Memory B cell (primary cell): Measurements from ENCODE around the gene PRKAG2.
A peak's percentile ranks its signal among the peaks of the same experiment; 100 is the strongest.

Experiments used
- ATAC-seq: fragments of 150-1000 bp; cut with Tn5 transposase; 2 replicates; pipeline ENCODE4 v1.10.0; 2021; ENCODE audit warnings: low read depth, mild to moderate bottlenecking, moderate library complexity
- DNase-seq, 2 donors: peaks; one replicate each; pipeline ENCODE4 v3.0.0; 2022; ENCODE audit warnings: low spot score in 2 of 2
- H3K27ac Mint-ChIP-seq: one replicate; pipeline ENCODE4 v1.8.0; 2022; ENCODE audit warnings: mild to moderate bottlenecking, moderate library complexity, mixed read lengths
- H3K27me3 Mint-ChIP-seq: one replicate; pipeline ENCODE4 v1.8.0; 2022; ENCODE audit warnings: mixed read lengths
- H3K36me3 Mint-ChIP-seq: one replicate; pipeline ENCODE4 v1.8.0; 2022; ENCODE audit warnings: mild to moderate bottlenecking, mixed read lengths
- H3K4me1 Mint-ChIP-seq: one replicate; pipeline ENCODE4 v1.8.0; 2022; ENCODE audit warnings: mixed read lengths
- H3K4me3 Mint-ChIP-seq: one replicate; pipeline ENCODE4 v1.8.0; 2022; ENCODE audit warnings: mild to moderate bottlenecking, moderate library complexity, mixed read lengths
- H3K9me3 Mint-ChIP-seq: one replicate; pipeline ENCODE4 v1.8.0; 2022; ENCODE audit warnings: mixed read lengths

PRKAG2 gene

DNA sequence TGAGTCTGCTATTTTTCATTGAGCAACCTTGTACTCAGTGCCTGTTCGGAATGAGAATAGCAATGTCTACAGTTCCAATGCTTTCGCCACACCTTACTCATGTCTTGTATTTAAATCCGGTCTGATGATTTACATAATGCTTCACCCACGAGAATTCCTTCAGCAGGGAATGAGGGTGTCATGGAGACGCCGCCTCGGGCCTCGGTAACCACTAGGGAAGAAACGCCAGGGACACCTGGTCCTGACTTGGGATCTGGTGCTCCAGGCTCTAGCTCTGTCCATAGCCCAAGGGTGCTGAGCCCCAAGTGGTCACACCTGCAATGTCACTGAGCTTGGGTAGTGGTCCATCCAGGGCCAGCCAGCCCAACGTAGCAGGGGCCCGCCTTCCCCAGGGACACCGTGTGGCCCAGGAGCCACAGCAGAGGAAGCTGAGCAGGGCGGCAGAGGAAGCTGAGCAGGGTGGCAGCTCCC is 37.4 kb downstream of the PRKAG2 start:
- H3K36me3 Mint-ChIP-seq: no peaks in the 10 kb centered on the region
- peak overlapping the region; percentile 89 for H3K27ac Mint-ChIP-seq
- H3K4me1 Mint-ChIP-seq: peaks cover 19% of the 10 kb centered on the region
- ATAC-seq (peak; percentile 14), DNase-seq (no peak)
- H3K4me3 Mint-ChIP-seq: peak overlapping the region; percentile 80
- no peaks in the 10 kb centered on the region for H3K9me3 Mint-ChIP-seq
- no peaks in the 10 kb centered on the region for H3K27me3 Mint-ChIP-seq

DNA sequence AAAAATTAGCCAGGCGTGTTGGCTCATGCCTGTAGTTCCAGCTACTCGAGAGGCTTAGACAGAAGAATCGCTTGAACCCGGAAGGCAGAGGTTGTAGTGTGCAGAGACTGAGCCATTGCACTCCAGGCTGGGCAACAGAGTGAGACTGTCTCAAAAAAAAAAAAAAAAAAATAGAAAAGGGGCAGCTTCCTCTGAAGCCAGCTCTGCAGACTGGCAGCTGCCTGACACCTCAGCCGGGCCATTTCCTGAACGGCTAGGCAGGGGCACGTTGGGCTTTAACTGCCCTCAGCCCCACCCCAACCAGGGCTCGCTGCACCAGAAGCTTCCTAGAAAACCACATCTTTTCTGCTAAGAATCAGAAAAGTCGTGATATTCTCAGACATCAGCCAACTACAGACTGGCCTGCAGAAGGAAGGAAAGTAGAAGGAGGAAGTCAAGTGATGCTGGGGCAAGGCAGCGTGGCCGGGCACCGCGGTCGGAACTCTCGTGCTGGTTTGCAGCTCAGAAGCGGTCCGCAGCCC is 38.0 kb downstream of the PRKAG2 start:
- H3K4me1 Mint-ChIP-seq: peaks cover 19% of the 10 kb centered on the region
- H3K4me3 Mint-ChIP-seq: peak overlapping the region; percentile 80
- peak; percentile 85 for ATAC-seq
- H3K27me3 Mint-ChIP-seq: no peaks in the 10 kb centered on the region
- H3K36me3 Mint-ChIP-seq: no peaks in the 10 kb centered on the region
- peak overlapping the region; percentile 89 for H3K27ac Mint-ChIP-seq
- H3K9me3 Mint-ChIP-seq: no peaks in the 10 kb centered on the region
- peak; percentile 56 to 67 for DNase-seq

DNA sequence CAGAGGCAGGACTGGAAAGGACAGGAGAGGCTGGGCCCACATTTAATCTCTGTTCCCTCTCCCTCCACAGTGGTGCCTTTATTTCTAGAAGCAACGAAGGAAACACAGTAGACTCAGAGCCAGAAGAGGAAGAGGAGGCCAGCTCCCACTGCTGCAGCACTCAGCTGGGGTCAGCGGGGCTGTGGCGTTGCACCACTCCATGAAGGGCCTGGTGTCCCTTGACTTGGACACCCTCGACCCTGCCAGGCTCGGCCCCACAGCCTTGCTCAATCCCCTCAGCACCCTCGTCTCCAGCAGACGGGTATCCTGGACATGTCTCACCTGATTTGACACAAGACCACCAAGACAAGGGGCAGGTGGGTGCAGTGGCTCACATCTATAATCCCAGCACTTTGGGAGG is 38.8 kb downstream of the PRKAG2 start:
- Mint-ChIP-seq H3K4me1 (peaks cover 21% of the 10 kb centered on the region), H3K4me3 (peak overlapping the region; percentile 80)
- no peak for ATAC-seq

DNA sequence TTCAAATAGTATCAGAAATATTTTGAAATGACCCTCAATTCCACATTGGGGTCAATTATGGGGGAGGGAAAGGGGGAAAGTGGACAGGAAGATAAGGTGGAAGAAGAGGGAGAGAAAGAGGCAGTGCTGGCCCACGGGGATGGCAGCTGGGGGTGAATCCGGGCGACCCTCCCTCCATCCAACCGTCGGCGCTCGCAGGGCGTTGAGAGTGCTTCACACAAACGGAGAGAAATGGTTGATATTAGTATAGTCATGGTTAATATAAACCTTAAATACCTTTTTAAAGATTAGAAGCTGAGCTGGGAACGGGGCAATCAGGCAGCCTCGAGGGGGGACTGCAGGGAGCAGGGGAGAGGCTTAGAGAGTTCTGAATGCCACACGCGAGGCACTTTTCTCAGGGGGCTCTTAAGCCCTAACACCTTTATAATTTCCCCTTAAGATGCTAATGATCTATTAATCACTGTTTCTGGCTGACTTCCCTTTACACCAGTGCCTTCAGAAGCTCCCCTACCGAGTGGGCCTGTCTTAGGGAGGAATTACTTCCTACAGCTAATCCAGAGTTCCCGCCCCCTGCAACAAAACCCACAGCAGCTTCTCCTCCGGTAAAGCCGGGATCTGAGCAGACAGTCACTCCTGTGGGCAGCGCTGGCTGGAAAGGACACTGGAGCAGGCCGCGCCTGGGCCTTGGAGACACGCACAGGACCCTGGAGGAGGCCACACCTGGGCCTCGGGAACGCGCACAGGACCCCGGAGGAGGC is 39.5 kb downstream of the PRKAG2 start:
- peak overlapping the region; percentile 15 for H3K4me3 Mint-ChIP-seq

More for the DNA sequence above, 38.8 kb downstream of the PRKAG2 start:
- Mint-ChIP-seq H3K36me3 (peaks cover 2% of the 10 kb centered on the region), H3K9me3 (no peaks in the 10 kb centered on the region), H3K27ac (peak overlapping the region; percentile 89), H3K27me3 (no peaks in the 10 kb centered on the region)
- no peak for DNase-seq

DNA sequence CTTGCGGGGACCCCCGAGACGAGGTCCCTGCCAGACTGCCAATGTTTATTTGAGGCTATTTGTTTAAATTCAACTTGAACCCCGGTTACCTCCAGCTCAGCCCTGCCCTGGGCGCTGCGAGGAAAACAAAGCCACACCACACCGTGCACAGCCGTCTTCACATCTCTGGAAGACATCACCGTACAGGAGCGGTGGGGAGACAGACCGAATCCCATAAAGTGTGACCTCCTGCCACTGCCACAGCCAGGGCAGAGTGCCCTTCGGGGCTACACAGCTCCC is 40.0 kb downstream of the PRKAG2 start:
- peaks cover 23% of the 10 kb centered on the region for H3K4me1 Mint-ChIP-seq
- H3K36me3 Mint-ChIP-seq: peaks cover 6% of the 10 kb centered on the region
- no peak for ATAC-seq
- H3K4me3 Mint-ChIP-seq: no peak overlapping the region
- peak overlapping the region; percentile 89 for H3K27ac Mint-ChIP-seq
- no peaks in the 10 kb centered on the region for H3K9me3 Mint-ChIP-seq
- no peak for DNase-seq
- H3K27me3 Mint-ChIP-seq: no peaks in the 10 kb centered on the region

More for the DNA sequence above, 39.5 kb downstream of the PRKAG2 start:
- ATAC-seq: no peak
- peak overlapping the region; percentile 89 for H3K27ac Mint-ChIP-seq
- peaks cover 6% of the 10 kb centered on the region for H3K36me3 Mint-ChIP-seq
- no peaks in the 10 kb centered on the region for H3K27me3 Mint-ChIP-seq
- H3K4me1 Mint-ChIP-seq: peaks cover 23% of the 10 kb centered on the region
- no peak for DNase-seq
- H3K9me3 Mint-ChIP-seq: no peaks in the 10 kb centered on the region

DNA sequence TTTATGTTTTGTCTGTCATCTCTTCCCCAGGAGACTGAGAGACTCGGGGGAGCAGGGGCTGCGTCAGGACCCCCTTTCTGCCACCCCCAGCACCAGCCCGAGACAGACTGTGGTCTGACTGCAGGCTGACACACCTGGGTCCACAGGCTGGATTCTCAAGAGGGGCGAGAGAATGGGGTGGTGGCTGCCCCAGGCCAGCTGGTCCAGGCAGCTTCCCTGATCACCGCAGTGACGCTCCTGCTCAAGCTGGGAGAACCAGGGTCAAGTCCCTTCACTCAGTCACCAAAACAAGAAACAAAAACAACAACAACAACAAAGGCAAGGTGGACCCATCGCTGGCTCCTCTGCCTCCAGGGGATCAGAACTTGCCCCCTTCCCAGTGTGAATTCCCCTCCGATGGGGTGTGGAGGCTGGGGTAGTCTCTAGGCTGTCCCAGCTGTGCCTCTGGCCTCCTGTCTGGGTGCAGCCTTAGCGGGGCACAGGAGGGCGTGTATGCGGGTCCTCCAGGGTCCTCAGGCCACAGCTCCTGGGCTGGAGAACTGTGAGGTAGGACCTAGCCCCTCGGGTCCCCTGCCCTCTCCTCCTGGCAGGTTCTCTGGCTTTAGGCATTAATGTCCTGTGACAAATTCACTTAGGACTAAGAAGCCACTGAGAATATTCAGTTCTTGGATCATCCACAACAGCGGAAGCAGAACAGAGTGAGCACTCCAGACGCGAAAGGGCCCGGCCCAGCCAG is 40.6 kb downstream of the PRKAG2 start:
- Mint-ChIP-seq H3K4me3 (no peak overlapping the region), H3K4me1 (peaks cover 23% of the 10 kb centered on the region), H3K9me3 (no peaks in the 10 kb centered on the region), H3K27me3 (no peaks in the 10 kb centered on the region), H3K36me3 (peaks cover 6% of the 10 kb centered on the region), H3K27ac (peak overlapping the region; percentile 89)
- ATAC-seq: no peak
- DNase-seq: no peak

DNA sequence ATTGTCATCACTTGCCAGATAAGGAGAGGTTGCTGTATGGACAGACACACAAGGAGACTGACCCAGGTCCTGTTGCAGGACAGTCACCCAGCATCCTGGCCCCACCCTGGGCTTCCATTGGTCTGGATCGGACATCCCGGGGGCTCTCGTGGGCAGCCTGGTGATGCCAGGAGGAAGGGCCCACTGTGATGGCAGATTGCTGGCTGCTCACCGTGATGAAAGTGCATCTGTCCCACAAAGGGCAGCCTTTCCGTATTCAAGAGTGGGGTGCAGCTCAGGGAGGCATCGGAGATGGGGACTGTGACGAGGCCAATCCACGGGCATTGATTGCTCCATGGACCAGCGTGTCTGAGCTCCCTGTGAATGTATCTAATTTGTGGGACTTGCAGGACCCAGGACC is 41.3 kb downstream of the PRKAG2 start:
- Mint-ChIP-seq H3K4me1 (peaks cover 23% of the 10 kb centered on the region), H3K36me3 (peaks cover 6% of the 10 kb centered on the region), H3K4me3 (no peak overlapping the region), H3K9me3 (no peaks in the 10 kb centered on the region), H3K27me3 (no peaks in the 10 kb centered on the region), H3K27ac (peak overlapping the region; percentile 35)
- DNase-seq (no peak), ATAC-seq (no peak)

DNA sequence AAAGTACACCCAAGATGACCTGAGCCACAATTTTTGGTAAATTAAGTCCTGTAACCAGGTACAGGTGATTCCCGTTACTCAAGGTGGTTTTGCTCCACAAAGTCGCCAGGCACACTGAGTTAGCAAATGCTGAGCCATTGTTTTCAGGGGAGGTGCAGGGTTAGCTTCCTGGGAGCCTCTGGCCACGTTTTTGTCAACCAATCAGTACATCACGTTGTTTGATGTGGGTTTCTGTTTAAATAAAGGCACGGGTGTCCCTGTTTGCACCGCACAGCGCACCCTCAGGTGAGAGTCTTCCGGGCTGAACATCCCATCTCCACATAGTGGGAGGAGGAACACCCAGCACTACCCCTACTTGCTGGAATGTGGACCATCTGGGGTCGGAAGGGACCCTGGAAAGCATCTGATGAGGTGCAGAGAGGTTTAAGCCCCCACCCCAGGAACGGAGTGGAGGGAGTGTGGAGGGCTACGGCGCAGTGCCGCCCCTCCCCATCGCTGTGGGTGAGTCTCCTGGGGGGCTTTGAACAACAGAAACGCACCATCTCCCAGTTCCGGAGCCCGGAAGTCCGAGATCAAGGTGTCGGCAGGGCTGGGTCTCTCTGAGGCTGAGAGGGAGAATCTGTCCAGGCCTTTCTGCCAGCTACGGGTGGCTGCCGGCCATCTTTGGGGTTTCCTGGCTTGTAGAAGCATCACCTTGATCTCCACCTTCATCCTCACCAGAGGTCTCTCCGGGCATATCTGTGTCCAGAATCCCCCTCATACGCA is 42.5 kb downstream of the PRKAG2 start:
- H3K4me3 Mint-ChIP-seq: no peak overlapping the region
- H3K9me3 Mint-ChIP-seq: no peaks in the 10 kb centered on the region
- ATAC-seq: no peak
- H3K36me3 Mint-ChIP-seq: peaks cover 6% of the 10 kb centered on the region
- H3K27ac Mint-ChIP-seq: peak overlapping the region; percentile 35
- H3K4me1 Mint-ChIP-seq: peaks cover 19% of the 10 kb centered on the region
- DNase-seq: no peak
- no peaks in the 10 kb centered on the region for H3K27me3 Mint-ChIP-seq

DNA sequence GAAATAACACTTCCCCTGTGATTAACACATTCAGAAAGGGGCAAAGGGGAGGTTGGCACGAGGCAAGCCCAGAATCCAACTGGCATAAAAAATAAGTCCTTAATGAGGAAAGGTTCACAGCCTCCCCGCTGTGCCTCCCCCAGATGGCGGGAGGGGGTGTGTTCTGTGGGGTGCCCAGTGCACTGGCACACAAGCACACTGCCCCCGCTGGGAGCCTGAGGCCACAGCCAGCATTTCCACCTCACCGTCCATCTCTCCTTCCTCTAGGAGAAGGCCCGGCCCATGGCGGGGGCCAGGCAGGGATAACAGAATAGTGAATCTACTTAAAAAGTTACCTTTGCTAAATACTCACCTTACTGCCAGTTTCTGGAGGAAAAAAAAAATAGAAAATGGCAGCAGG is 43.2 kb downstream of the PRKAG2 start:
- Mint-ChIP-seq H3K9me3 (no peaks in the 10 kb centered on the region), H3K4me3 (no peak overlapping the region)
- DNase-seq: no peak

DNA sequence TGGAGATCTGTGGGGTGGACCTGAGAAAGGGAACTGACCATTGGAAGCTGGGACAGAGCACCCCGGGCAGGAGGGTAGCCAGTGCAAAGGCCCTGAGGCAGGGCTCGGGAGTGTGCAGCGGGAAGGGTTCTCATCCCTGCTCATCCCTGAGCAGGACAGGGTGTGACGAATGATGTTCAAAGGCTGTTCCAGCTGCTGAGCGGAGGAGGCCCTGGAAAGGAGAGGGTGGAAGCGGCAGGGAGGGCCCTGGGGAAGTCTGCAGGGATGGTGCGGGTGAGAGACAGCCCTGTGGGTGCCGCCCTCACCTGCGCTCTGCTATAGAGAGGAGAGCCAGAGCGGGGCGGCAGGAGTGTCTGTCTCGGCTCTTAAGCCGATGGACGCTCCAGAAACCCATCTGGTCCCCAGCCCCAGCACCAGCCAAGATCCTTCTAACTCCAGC is 43.7 kb downstream of the PRKAG2 start:
- H3K27ac Mint-ChIP-seq: no peak overlapping the region

More for the DNA sequence above, 43.2 kb downstream of the PRKAG2 start:
- Mint-ChIP-seq H3K36me3 (peaks cover 6% of the 10 kb centered on the region), H3K4me1 (peaks cover 20% of the 10 kb centered on the region), H3K27me3 (no peaks in the 10 kb centered on the region), H3K27ac (no peak overlapping the region)
- no peak for ATAC-seq

DNA sequence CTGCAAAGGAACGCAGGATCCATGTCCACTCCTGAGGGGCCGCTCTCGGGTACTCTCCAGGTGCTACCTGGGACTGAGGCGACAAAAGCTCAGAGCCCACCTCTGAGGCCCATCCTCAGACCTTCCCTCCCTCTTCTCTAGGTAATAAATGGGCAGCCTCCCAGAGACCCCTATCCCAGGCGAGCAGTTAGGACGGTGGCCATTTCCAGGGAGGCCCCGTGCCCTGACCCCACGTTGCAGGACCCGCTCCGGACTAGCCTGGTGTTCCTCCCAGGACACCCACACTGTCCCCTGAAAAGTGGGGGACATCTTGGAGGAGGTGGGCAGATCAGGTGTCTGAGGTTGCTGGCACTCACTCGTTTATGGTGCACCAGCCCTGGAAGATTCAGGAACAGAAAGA is 44.3 kb downstream of the PRKAG2 start:
- Mint-ChIP-seq H3K4me3 (no peak overlapping the region), H3K27me3 (no peaks in the 10 kb centered on the region), H3K27ac (no peak overlapping the region), H3K4me1 (peaks cover 18% of the 10 kb centered on the region), H3K9me3 (no peaks in the 10 kb centered on the region), H3K36me3 (peaks cover 6% of the 10 kb centered on the region)
- DNase-seq (no peak), ATAC-seq (no peak)

More for the DNA sequence above, 43.7 kb downstream of the PRKAG2 start:
- Mint-ChIP-seq H3K27me3 (no peaks in the 10 kb centered on the region), H3K9me3 (no peaks in the 10 kb centered on the region), H3K4me3 (no peak overlapping the region), H3K4me1 (peaks cover 19% of the 10 kb centered on the region), H3K36me3 (peaks cover 6% of the 10 kb centered on the region)
- ATAC-seq (no peak), DNase-seq (no peak)

DNA sequence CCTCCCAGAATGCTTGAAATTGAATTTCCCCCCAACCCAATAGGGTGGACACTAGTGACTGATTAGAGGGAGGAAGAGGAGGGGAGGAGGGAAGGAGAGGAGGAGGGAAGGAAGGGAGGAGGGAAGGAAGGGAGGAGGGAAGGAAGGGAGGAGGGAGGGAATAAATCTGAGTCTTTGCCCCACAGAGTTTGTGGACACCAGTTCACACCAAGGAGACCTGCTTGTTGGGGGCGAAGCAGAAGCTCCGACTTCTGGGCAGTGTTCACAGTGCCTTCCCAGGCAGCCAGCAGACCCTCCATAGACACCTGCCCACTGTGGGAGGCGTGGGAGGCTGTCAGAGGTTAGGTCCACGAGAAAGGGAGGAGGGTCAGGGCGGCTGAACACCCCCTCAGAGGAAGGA is 44.8 kb downstream of the PRKAG2 start:
- H3K27me3 Mint-ChIP-seq: no peaks in the 10 kb centered on the region
- H3K9me3 Mint-ChIP-seq: no peaks in the 10 kb centered on the region
- no peak overlapping the region for H3K27ac Mint-ChIP-seq
- peaks cover 14% of the 10 kb centered on the region for H3K4me1 Mint-ChIP-seq
- H3K4me3 Mint-ChIP-seq: no peak overlapping the region
- DNase-seq (no peak), ATAC-seq (no peak)
- H3K36me3 Mint-ChIP-seq: peaks cover 6% of the 10 kb centered on the region

DNA sequence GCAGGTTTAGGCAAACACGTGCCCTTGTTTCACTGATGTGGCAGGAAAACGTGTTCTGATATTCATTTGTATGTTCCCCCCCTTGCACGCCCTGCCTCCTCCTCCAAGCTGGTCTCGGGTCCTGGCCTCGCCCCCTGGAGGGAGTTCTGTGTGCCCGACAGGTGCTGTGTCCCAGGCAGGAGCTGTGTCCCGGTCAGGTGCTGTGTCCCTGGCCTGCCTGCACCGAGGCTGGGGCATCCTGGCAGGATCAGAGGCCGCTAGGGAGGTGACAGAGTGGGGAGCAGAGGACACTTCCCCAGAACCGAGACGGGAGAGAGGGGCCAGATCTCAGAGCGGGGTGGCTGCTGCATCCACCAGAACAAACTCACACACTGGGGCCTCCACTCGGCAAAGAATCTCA is 45.3 kb downstream of the PRKAG2 start:
- DNase-seq: no peak
- Mint-ChIP-seq H3K27me3 (no peaks in the 10 kb centered on the region), H3K4me3 (no peak overlapping the region), H3K9me3 (no peaks in the 10 kb centered on the region), H3K27ac (no peak overlapping the region), H3K4me1 (peaks cover 13% of the 10 kb centered on the region), H3K36me3 (peaks cover 6% of the 10 kb centered on the region)
- no peak for ATAC-seq
